ENCODE measurements around the gene SLC5A12.

The SLC5A12 gene

DNA sequence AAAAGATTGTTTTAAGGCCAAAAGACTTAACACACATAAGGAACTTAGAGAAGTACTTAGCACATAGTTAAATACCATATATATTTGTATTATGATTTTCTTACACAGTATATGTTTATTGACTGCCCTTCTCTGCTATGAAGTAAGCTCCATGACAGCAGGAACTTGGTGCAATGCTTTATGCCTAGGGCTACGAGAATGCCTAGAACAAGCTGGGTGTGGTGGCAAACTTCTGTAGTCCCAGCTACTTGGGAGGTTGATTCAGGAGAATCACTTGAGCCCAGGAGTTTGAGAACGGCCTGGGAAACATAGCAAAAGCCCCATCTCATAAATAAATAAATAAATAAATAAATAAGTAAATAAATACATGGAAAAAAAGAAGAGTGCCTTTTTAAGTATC, 1.9 kb downstream of the SLC5A12 start:
- CTCF ChIA-PET: no interaction called here

GRCh38 chr11:26719289-26719973, 2.4 kb downstream of the SLC5A12 start:
- POLR2A ChIA-PET: no interaction called here
- no peak for DNase-seq (ENCODE audit: extremely low spot score)
- CTCF ChIA-PET: no interaction called here
- TF ChIP-seq ZNF384 (IDR thresholded peaks at IDR 0.05): no peak

More for the DNA sequence above, 1.9 kb downstream of the SLC5A12 start:
- POLR2A ChIA-PET: no interaction called here
- no peak for DNase-seq (ENCODE audit: extremely low spot score)
- TF ChIP-seq BHLHE40 (IDR thresholded peaks at IDR 0.05; ENCODE audit: borderline replicate concordance) (no peak), NFRKB (IDR thresholded peaks at IDR 0.05) (no peak), L3MBTL2 (conservative IDR thresholded peaks at IDR 0.05) (no peak), CTBP1 (IDR thresholded peaks at IDR 0.05; ENCODE audit: borderline replicate concordance) (no peak), TARDBP (IDR thresholded peaks at IDR 0.05) (no peak), FOXK2 (IDR thresholded peaks at IDR 0.05) (no peak), SUZ12 (IDR thresholded peaks at IDR 0.05) (no peak), ARNT (IDR thresholded peaks at IDR 0.05) (no peak), SP1 (IDR thresholded peaks at IDR 0.05) (no peak), ELF4 (IDR thresholded peaks at IDR 0.05) (no peak), ZNF384 (IDR thresholded peaks at IDR 0.05) (no peak), FOXM1 (IDR thresholded peaks at IDR 0.05; ENCODE audit: borderline replicate concordance) (no peak), HDGF (IDR thresholded peaks at IDR 0.05; ENCODE audit: borderline replicate concordance) (no peak), FOXA1 (IDR thresholded peaks at IDR 0.05) (no peak)

DNA sequence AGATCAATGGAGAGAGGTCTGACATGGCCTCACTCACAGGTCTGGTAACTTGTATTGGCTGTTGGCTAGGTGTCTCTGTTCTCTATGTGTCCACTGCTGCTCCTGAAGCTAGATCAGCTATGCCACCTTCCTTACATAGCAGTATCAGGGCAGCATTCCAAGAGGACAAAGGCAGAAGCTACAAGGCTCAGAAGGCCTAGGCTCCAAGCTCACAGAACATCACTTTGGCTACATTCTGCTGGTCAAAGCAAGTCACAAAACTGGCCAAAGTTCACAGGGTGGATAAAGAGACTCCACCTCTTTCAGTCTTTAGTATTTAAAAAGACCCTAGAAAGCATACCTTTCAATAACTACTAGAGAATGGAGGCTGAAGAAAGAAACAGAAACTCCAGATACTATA, 4.1 kb downstream of the SLC5A12 start:
- no peak for DNase-seq (ENCODE audit: extremely low spot score)
- POLR2A ChIA-PET: no interaction called here
- CTCF ChIA-PET: no interaction called here
- no peak for TF ChIP-seq TARDBP (IDR thresholded peaks at IDR 0.05)
- TF ChIP-seq PKNOX1 (IDR thresholded peaks at IDR 0.05): no peak
- no peak for TF ChIP-seq CTBP1 (IDR thresholded peaks at IDR 0.05; ENCODE audit: borderline replicate concordance)
- no peak for TF ChIP-seq ARNT (IDR thresholded peaks at IDR 0.05)
- TF ChIP-seq SUZ12 (IDR thresholded peaks at IDR 0.05): no peak
- no peak for TF ChIP-seq ZNF384 (IDR thresholded peaks at IDR 0.05)
- no peak for TF ChIP-seq FOXK2 (IDR thresholded peaks at IDR 0.05)
- TF ChIP-seq NFRKB (IDR thresholded peaks at IDR 0.05): no peak
- no peak for TF ChIP-seq HDGF (IDR thresholded peaks at IDR 0.05; ENCODE audit: borderline replicate concordance)
- TF ChIP-seq SP1 (IDR thresholded peaks at IDR 0.05): no peak
- no peak for TF ChIP-seq BHLHE40 (IDR thresholded peaks at IDR 0.05; ENCODE audit: borderline replicate concordance)
- TF ChIP-seq FOXM1 (IDR thresholded peaks at IDR 0.05; ENCODE audit: borderline replicate concordance): no peak

- TF ChIP-seq ZNF384 (IDR thresholded peaks at IDR 0.05) (no peak), HDGF (IDR thresholded peaks at IDR 0.05; ENCODE audit: borderline replicate concordance) (no peak), ARNT (IDR thresholded peaks at IDR 0.05) (no peak), TARDBP (IDR thresholded peaks at IDR 0.05) (no peak), PKNOX1 (IDR thresholded peaks at IDR 0.05) (no peak), ELF4 (IDR thresholded peaks at IDR 0.05) (no peak), SP1 (IDR thresholded peaks at IDR 0.05) (no peak)
- POLR2A ChIA-PET: no interaction called here
- CTCF ChIA-PET: no interaction called here
These were observed 6.7 kb downstream of the SLC5A12 start for GRCh38 chr11:26715133-26715532.

DNA sequence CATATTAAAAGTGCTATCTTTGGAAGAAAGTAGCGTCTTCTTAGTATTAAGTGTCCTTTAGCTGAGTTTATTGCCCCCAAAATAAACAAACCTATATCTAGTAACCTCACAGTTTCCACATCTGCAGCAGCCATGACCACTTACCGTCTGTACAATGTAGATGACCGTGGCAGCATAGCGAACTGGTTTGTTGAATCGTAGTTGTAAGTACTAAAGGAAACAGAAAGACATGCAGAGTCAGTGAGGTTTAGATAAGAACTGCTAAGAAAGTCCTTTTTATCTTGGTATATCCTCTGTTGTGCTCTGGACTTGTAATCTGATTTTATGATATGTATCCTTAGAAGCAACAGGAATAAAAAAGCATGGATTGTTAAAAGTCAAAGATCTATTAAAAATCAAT, 9.4 kb downstream of the SLC5A12 start:
- DNase-seq (ENCODE audit: extremely low spot score): no peak
- ChIA-PET CTCF (interaction anchor here (0.7 kb wide), 1 partner anchor 156 kb away, joined by 3 read pairs; no protein-coding TSS in a partner anchor), POLR2A (no interaction called here)
- no peak for TF ChIP-seq FOXK2 (IDR thresholded peaks at IDR 0.05)
- no peak for TF ChIP-seq ZNF384 (IDR thresholded peaks at IDR 0.05)
- TF ChIP-seq FOXA1 (IDR thresholded peaks at IDR 0.05): no peak
- no peak for TF ChIP-seq SUZ12 (IDR thresholded peaks at IDR 0.05)
- no peak for TF ChIP-seq PKNOX1 (IDR thresholded peaks at IDR 0.05)
- TF ChIP-seq LEF1 (IDR thresholded peaks at IDR 0.05; ENCODE audit: borderline replicate concordance): no peak
- TF ChIP-seq CTBP1 (IDR thresholded peaks at IDR 0.05; ENCODE audit: borderline replicate concordance): no peak
- no peak for TF ChIP-seq SP1 (IDR thresholded peaks at IDR 0.05)
- TF ChIP-seq L3MBTL2 (conservative IDR thresholded peaks at IDR 0.05): no peak
- TF ChIP-seq FOXM1 (IDR thresholded peaks at IDR 0.05; ENCODE audit: borderline replicate concordance): no peak
- no peak for TF ChIP-seq ARNT (IDR thresholded peaks at IDR 0.05)
- TF ChIP-seq BHLHE40 (IDR thresholded peaks at IDR 0.05; ENCODE audit: borderline replicate concordance): no peak
- TF ChIP-seq NFRKB (IDR thresholded peaks at IDR 0.05): no peak

More at GRCh38 chr11:26715133-26715532, 6.7 kb downstream of the SLC5A12 start:
- peak; percentile 25 for DNase-seq (ENCODE audit: extremely low spot score)

DNA sequence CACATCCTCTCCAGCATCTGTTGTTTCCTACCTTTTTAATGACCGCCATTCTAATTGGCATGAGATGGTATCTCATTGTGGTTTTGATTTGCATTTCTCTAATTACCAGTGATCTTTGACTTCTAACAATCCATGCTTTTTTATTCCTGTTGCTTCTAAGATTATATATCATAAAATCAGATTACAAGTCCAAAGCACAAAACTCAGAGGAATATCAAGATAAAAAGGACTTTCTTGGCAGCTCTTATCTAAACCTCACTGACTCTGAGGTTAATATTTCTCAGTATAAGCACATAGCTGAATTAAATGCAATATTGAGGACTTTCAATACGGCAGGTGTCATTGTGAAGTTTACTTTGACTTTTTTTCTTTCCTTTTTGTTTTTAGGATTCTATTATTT, 11.4 kb downstream of the SLC5A12 start:
- ChIA-PET POLR2A (no interaction called here), CTCF (no interaction called here)
- TF ChIP-seq SP1 (IDR thresholded peaks at IDR 0.05) (no peak), CTBP1 (IDR thresholded peaks at IDR 0.05; ENCODE audit: borderline replicate concordance) (no peak), BHLHE40 (IDR thresholded peaks at IDR 0.05; ENCODE audit: borderline replicate concordance) (no peak), ELF4 (IDR thresholded peaks at IDR 0.05) (no peak), FOXK2 (IDR thresholded peaks at IDR 0.05) (no peak), FOXA1 (IDR thresholded peaks at IDR 0.05) (no peak), TARDBP (IDR thresholded peaks at IDR 0.05) (no peak), PKNOX1 (IDR thresholded peaks at IDR 0.05) (no peak), SUZ12 (IDR thresholded peaks at IDR 0.05) (no peak), LEF1 (IDR thresholded peaks at IDR 0.05; ENCODE audit: borderline replicate concordance) (no peak), L3MBTL2 (conservative IDR thresholded peaks at IDR 0.05) (no peak), ARNT (IDR thresholded peaks at IDR 0.05) (no peak), FOXM1 (IDR thresholded peaks at IDR 0.05; ENCODE audit: borderline replicate concordance) (no peak), HDGF (IDR thresholded peaks at IDR 0.05; ENCODE audit: borderline replicate concordance) (no peak), NFRKB (IDR thresholded peaks at IDR 0.05) (no peak), ZNF384 (IDR thresholded peaks at IDR 0.05) (no peak)
- no peak for DNase-seq (ENCODE audit: extremely low spot score)
